Liver (tissue), 9 donors: Measurements from ENCODE around the gene TESK2. TPM values are rescaled to one million over a fixed set of nuclear protein-coding genes. Genes with fewer than 3 reads are reported as not detected.

ENCODE experiments used
- DNase-seq: peaks from one replicate; pipeline ENCODE4 v3.0.0-alpha.2; 2017; ENCODE audit warnings: low spot score
- H3K27ac ChIP-seq, 2 donors: one replicate each; pipeline ENCODE4 v1.7.0; 2013; ENCODE audit warnings: inconsistent platforms in 2 of 2, low read length in 2 of 2, control low read depth in 1 of 2, low read depth in 1 of 2, mild to moderate bottlenecking in 1 of 2
- H3K27me3 ChIP-seq, 4 donors: one replicate each; pipeline versions ENCODE4 v1.6.1 to v1.7.0; 2013; ENCODE audit warnings: low read length in 3 of 4, inconsistent platforms in 1 of 4, mild to moderate bottlenecking in 1 of 4, moderate library complexity in 1 of 4; ENCODE audit not compliant: control insufficient read depth in 4 of 4, insufficient read depth in 4 of 4
- H3K36me3 ChIP-seq, 4 donors: one replicate each; pipeline versions ENCODE4 v1.6.1 to v1.7.0; 2013; ENCODE audit warnings: low read length in 3 of 4, mild to moderate bottlenecking in 3 of 4, low read depth in 1 of 4, moderate library complexity in 1 of 4; ENCODE audit not compliant: control insufficient read depth in 4 of 4, insufficient read depth in 3 of 4
- H3K4me1 ChIP-seq, 4 donors: one replicate each; pipeline versions ENCODE4 v1.6.1 to v1.7.0; 2013; ENCODE audit warnings: low read length in 3 of 4, mild to moderate bottlenecking in 3 of 4, moderate library complexity in 1 of 4; ENCODE audit not compliant: control insufficient read depth in 4 of 4, insufficient read depth in 4 of 4
- H3K4me3 ChIP-seq, 3 donors: one replicate each; pipeline versions ENCODE4 v1.6.1 to v1.7.0; 2013; ENCODE audit warnings: low read length in 3 of 3, control low read depth in 1 of 3, low read depth in 1 of 3, mild to moderate bottlenecking in 1 of 3
- H3K9ac ChIP-seq, 2 donors: one replicate each; pipeline ENCODE4 v1.7.0; 2013; ENCODE audit warnings: low read length in 2 of 2, mild to moderate bottlenecking in 2 of 2, moderate library complexity in 2 of 2, control low read depth in 1 of 2, low read depth in 1 of 2
- H3K9me3 ChIP-seq, 4 donors: one replicate each; pipeline versions ENCODE4 v1.6.1 to v1.7.0; 2013; ENCODE audit warnings: low read length in 3 of 4; ENCODE audit not compliant: control insufficient read depth in 4 of 4
- EGR1 ChIP-seq, 2 donors: IDR thresholded peaks; 2 replicates each; pipeline ENCODE4 v1.6.1; 2016 to 2018; ENCODE audit warnings: antibody characterized with exemption in 2 of 2, low read depth in 2 of 2
- FOXA2 ChIP-seq: IDR thresholded peaks from 2 replicates; pipeline ENCODE4 v1.6.1; 2016; ENCODE audit warnings: antibody characterized with exemption
- GABPA ChIP-seq, 2 donors: IDR thresholded peaks in 1 of 2; conservative IDR thresholded peaks in 1 of 2; 2 replicates each; pipeline ENCODE4 v1.6.1; 2016; ENCODE audit warnings: antibody characterized with exemption in 2 of 2, mild to moderate bottlenecking in 1 of 2, moderate library complexity in 1 of 2
- HNF4A ChIP-seq, 2 donors: conservative IDR thresholded peaks; 2 replicates each; pipeline ENCODE4 v1.6.1; 2016; ENCODE audit warnings: antibody characterized with exemption in 2 of 2, mild to moderate bottlenecking in 2 of 2
- HNF4G ChIP-seq: IDR thresholded peaks from 2 replicates; pipeline ENCODE4 v1.6.1; 2016; ENCODE audit warnings: antibody characterized with exemption
- JUND ChIP-seq, 2 donors: IDR thresholded peaks; 2 replicates each; pipeline ENCODE4 v1.6.1; 2016; ENCODE audit warnings: antibody characterized with exemption in 2 of 2
- NR2F2 ChIP-seq: IDR thresholded peaks from 2 replicates; pipeline ENCODE4 v1.6.1; 2016; ENCODE audit warnings: antibody characterized with exemption
- RAD21 ChIP-seq, 2 donors: IDR thresholded peaks; 2 replicates each; pipeline ENCODE4 v1.6.1; 2016; ENCODE audit warnings: antibody characterized with exemption in 2 of 2, mild to moderate bottlenecking in 2 of 2
- RXRA ChIP-seq, 2 donors: IDR thresholded peaks; 2 replicates each; pipeline ENCODE4 v1.6.1; 2017 to 2018; ENCODE audit warnings: antibody characterized with exemption in 2 of 2, mild to moderate bottlenecking in 1 of 2
- SP1 ChIP-seq: IDR thresholded peaks from 2 replicates; pipeline ENCODE4 v1.6.1; 2018; ENCODE audit warnings: antibody characterized with exemption, mild to moderate bottlenecking
- TAF1 ChIP-seq: conservative IDR thresholded peaks from 2 replicates; pipeline ENCODE4 v1.6.1; 2016; ENCODE audit warnings: antibody characterized with exemption, mild to moderate bottlenecking
- WGBS: extraction: QIAGEN DNeasy Blood & Tissue Kit; methylation state at CpG from one replicate; pipeline ENCODE4 v1.1.7; 2013; 5-methylcytosine and 5-hydroxymethylcytosine counted together
- polyA plus RNA-seq, 2 donors: library from polyadenylated mRNA; stranded (reverse) in 1 of 2; unstranded in 1 of 2; fragments of 200-250 nt in 1 of 2; fragments of >200 nt in 1 of 2; fragmentation: Nextera tagmentation in 1 of 2; extraction: Ambion mirVana in 1 of 2; gene quantifications; one replicate each; pipeline versions ENCODE4 v1.2.1 to v1.2.3, GENCODE V29; 2013 to 2015
- total RNA-seq, 2 donors: library from RNA; depleted of rRNA; stranded (reverse); fragments of >200 nt; gene quantifications; one replicate each; pipeline ENCODE4 v1.2.3, GENCODE V29; 2014
- TF ChIP-seq, protein P1 (sequence below): IDR thresholded peaks from 2 replicates; pipeline ENCODE4 v1.6.1; 2016; ENCODE audit warnings: antibody characterized with exemption
- TF ChIP-seq, protein P2 (sequence below): IDR thresholded peaks from 2 replicates; pipeline ENCODE4 v1.6.1; 2016; ENCODE audit warnings: antibody characterized with exemption, mild to moderate bottlenecking
- TF ChIP-seq, protein P3 (sequence below): fragments of 150-350 bp; IDR thresholded peaks from 2 replicates; pipeline ENCODE4 v1.5.1; 2017; ENCODE audit warnings: improper control_type of control experiment, low read depth, low read length; ENCODE audit not compliant: missing input control
- donor health status: healthy.
- donor health status: healthy.
- donor health status: healthy.
- donor health status: healthy.
- donor health status: healthy.

Gene TESK2
- total and polyA plus RNA-seq, 4 donors = 2.4 to 8.2 (median 5.2) TPM

DNA sequence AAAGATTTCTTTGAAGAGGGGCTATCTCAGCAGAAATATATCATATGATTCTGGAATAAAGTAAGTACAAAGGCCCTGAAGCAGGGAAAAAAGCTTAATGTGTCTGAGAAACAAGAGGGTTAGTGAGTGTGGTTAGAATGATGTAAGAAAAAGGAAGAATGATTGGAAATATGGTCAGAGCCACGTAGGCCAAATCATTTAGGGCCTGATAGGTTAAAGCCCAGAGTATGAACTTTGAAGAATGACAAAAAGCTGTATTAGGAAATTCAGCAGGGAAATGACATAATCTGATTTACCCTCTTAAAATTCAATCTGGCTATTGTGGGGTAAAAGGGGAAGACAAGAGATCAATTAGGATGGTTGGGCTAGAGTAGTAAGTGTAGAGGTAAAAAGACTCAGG, 81.7 kb downstream of the TESK2 start:
- 36% methylated on average over 1 of the region's 1 CpG for WGBS
- TF ChIP-seq, protein P1, sequence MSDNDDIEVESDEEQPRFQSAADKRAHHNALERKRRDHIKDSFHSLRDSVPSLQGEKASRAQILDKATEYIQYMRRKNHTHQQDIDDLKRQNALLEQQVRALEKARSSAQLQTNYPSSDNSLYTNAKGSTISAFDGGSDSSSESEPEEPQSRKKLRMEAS = no peak
- TF ChIP-seq, protein P2, sequence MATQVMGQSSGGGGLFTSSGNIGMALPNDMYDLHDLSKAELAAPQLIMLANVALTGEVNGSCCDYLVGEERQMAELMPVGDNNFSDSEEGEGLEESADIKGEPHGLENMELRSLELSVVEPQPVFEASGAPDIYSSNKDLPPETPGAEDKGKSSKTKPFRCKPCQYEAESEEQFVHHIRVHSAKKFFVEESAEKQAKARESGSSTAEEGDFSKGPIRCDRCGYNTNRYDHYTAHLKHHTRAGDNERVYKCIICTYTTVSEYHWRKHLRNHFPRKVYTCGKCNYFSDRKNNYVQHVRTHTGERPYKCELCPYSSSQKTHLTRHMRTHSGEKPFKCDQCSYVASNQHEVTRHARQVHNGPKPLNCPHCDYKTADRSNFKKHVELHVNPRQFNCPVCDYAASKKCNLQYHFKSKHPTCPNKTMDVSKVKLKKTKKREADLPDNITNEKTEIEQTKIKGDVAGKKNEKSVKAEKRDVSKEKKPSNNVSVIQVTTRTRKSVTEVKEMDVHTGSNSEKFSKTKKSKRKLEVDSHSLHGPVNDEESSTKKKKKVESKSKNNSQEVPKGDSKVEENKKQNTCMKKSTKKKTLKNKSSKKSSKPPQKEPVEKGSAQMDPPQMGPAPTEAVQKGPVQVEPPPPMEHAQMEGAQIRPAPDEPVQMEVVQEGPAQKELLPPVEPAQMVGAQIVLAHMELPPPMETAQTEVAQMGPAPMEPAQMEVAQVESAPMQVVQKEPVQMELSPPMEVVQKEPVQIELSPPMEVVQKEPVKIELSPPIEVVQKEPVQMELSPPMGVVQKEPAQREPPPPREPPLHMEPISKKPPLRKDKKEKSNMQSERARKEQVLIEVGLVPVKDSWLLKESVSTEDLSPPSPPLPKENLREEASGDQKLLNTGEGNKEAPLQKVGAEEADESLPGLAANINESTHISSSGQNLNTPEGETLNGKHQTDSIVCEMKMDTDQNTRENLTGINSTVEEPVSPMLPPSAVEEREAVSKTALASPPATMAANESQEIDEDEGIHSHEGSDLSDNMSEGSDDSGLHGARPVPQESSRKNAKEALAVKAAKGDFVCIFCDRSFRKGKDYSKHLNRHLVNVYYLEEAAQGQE = no peak
- peak; percentile 31 for TF ChIP-seq SP1
- TF ChIP-seq HNF4A (conservative IDR thresholded peaks at IDR 0.05) = peak in 1 of 2 donors; percentile 22
- TF ChIP-seq RAD21 (IDR thresholded peaks at IDR 0.05) = no peak
- TF ChIP-seq FOXA2 = no peak
- no peak for TF ChIP-seq TAF1
- no peak for TF ChIP-seq EGR1 (IDR thresholded peaks at IDR 0.05; ENCODE audit: low read depth in 2 of 2)
- TF ChIP-seq, protein P3, sequence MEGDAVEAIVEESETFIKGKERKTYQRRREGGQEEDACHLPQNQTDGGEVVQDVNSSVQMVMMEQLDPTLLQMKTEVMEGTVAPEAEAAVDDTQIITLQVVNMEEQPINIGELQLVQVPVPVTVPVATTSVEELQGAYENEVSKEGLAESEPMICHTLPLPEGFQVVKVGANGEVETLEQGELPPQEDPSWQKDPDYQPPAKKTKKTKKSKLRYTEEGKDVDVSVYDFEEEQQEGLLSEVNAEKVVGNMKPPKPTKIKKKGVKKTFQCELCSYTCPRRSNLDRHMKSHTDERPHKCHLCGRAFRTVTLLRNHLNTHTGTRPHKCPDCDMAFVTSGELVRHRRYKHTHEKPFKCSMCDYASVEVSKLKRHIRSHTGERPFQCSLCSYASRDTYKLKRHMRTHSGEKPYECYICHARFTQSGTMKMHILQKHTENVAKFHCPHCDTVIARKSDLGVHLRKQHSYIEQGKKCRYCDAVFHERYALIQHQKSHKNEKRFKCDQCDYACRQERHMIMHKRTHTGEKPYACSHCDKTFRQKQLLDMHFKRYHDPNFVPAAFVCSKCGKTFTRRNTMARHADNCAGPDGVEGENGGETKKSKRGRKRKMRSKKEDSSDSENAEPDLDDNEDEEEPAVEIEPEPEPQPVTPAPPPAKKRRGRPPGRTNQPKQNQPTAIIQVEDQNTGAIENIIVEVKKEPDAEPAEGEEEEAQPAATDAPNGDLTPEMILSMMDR = no peak
- TF ChIP-seq RXRA (IDR thresholded peaks at IDR 0.05) = peak; percentile 21
- TF ChIP-seq NR2F2 = no peak
- peak; percentile 11 to 32 for TF ChIP-seq JUND (IDR thresholded peaks at IDR 0.05)
- no peak for TF ChIP-seq GABPA (IDR thresholded peaks at IDR 0.05 in 1 of 2, conservative IDR thresholded peaks at IDR 0.05 in 1 of 2)
- no peak for TF ChIP-seq HNF4G
- Histone ChIP-seq H3K27me3 (no peaks in the 10 kb centered on the region), H3K9ac (no peak overlapping the region), H3K4me1 (peaks cover 0 to 10% (median 2%) of the 10 kb centered on the region in 4 donors), H3K9me3 (no peaks in the 10 kb centered on the region), H3K27ac (no peak overlapping the region), H3K4me3 (no peak overlapping the region), H3K36me3 (no peaks in the 10 kb centered on the region)
- DNase-seq = no peak

DNA sequence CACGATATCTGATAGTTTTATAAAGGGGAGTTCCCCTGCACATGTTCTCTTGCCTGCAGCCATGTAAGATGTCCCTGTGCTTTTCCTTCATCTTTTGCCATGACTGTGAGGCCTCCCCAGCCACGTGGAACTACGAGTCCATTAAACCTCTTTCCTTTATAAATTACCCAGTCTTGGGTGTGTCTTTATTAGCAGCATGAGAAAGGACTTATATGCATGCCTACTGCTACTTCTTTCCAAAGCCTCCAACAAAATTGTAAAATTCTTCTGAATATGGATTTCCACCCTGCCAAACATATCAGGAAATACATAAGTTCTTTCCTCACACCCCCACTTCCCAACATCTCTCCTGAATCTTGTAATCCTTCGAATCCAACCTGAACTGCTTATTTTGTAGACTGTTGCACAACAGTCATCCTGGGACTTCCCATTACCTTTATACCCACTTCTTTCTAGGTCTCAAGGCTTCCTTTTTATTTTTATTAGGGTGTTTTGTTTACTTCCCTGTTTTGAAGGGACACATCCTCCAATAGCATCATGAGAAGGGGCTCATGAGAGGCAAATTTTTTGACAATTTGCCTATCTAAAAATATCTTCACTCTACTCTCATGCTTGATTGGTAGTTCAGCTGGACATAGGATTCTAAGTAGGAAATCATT, 83.2 kb downstream of the TESK2 start:
- Histone ChIP-seq H3K4me3 (no peak overlapping the region), H3K9me3 (no peaks in the 10 kb centered on the region), H3K36me3 (no peaks in the 10 kb centered on the region), H3K9ac (no peak overlapping the region), H3K4me1 (peaks cover 6 to 24% (median 9%) of the 10 kb centered on the region in 4 donors), H3K27ac (no peak overlapping the region), H3K27me3 (no peaks in the 10 kb centered on the region)
- TF ChIP-seq TAF1 = no peak
- no peak for TF ChIP-seq SP1
- TF ChIP-seq RXRA (IDR thresholded peaks at IDR 0.05) = no peak
- DNase-seq = no peak
- 78% methylated on average over 4 of the region's 4 CpGs for WGBS
